HG02623 (cell line): ENCODE measurements around the gene OR51G1.
"Not testable (repeated sequence)": the region's sequence is repeated elsewhere in the genome, so short reads cannot be mapped to it uniquely, and the experiment has no call there.

Experiments used
- ATAC-seq: cut with Tn5 transposase; IDR thresholded peaks from one replicate; pipeline ENCODE4 v1.9.1; 2021; ENCODE audit warnings: moderate library complexity; ENCODE audit not compliant: unreplicated experiment

Gene OR51G1

GRCh38 chr11:4924239-4924638 is at the start of gene OR51G1:
OR51G1 (minus strand) TSS chr11:4924339; CDS start chr11:4924339, 0 bp downstream.
- no peak for ATAC-seq

DNA sequence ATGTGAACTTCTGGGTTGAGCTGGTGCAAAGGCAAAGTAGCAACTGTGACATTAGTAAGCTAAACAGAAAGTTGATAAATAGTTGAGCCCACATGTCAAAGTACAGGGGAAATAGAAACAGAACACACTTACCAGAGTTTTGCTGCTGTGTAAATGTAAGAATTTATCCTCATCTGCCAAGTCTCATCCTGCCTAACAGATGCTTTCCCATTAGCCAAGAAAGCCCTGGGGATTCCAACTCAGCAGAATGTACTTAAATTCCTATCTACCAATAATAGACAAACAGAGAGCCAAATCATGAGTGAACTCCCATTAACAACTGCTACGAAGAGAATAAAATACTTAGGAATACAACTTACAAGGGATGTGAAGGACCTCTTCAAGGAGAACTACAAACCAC is 38.7 kb upstream of the OR51G1 start:
- ATAC-seq: no peak

GRCh38 chr11:4960877-4961276 is 36.7 kb upstream of the OR51G1 start:
- ATAC-seq: no peak

GRCh38 chr11:4957396-4957795 is 33.3 kb upstream of the OR51G1 start:
- no peak for ATAC-seq

GRCh38 chr11:4955613-4956012 is 31.5 kb upstream of the OR51G1 start, which contains the start of gene OR51A2:
OR51A2 (minus strand) TSS chr11:4955713; CDS start chr11:4955713, 0 bp downstream.
- ATAC-seq: not testable (repeated sequence)

- no peak for ATAC-seq
These were observed 23.4 kb upstream of the OR51G1 start, which contains the start of gene OR51A4 for GRCh38 chr11:4947505-4947904. OR51A4 (minus strand) TSS chr11:4947605; CDS start chr11:4947100, 505 bp downstream.

DNA sequence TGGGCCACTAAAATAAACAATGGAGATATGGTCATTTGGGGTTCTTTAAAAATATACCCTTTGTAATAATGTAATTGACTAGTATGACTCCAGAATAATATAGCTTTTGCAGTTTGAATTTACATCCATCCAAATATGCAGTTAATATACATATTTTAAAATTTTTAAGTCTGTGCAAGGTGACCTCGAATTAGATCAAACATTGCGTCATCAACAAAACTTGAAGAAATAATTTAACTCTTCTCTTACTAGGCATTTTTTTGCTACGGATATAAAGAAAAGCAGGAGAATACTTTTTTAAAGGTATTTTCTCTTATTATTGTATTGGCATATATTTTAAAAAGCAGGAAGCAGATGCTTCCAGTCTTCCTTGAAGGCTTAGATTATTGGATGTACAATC is 12.6 kb upstream of the OR51G1 start:
- ATAC-seq: no peak

GRCh38 chr11:4932751-4933150 is 8.6 kb upstream of the OR51G1 start:
- ATAC-seq: no peak

- ATAC-seq: no peak
These were observed 2.5 kb upstream of the OR51G1 start for GRCh38 chr11:4926608-4927007.

DNA sequence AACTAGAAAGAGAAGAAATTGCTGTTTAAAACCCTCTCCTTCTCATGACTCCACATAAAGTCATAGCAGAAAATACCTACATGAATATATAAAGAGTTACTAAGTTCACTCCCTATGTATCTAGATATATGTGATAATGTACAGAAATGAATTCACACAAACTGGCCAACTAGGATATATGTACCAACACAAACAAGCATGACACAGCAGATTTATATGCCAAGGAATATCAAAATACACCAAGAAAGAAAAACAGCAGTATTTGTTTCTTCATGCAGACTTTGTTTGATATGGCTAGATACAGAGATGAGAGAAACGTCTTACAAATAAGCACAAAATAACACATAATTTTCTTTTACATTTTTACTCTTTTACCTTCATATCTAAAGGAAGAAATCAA is 1.8 kb downstream of the OR51G1 start:
- no peak for ATAC-seq

DNA sequence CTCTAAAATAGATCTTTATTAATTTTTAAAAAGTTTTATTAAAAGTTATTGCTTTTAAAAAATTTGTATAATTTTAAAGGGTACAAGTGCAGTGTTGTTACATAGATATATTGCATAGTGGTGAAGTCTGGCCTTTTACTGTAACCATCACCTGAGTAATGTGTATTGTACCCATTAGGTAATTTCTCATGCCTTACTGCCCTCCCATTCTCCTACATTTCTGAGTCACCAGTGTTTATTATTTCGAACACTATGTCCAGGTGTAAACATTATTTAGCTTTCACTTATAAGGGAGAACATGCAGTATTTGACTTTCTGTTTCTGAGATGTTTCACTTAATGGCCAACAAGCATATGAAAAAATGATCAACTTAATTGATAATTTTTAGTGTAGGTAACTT is 2.3 kb downstream of the OR51G1 start:
- no peak for ATAC-seq

DNA sequence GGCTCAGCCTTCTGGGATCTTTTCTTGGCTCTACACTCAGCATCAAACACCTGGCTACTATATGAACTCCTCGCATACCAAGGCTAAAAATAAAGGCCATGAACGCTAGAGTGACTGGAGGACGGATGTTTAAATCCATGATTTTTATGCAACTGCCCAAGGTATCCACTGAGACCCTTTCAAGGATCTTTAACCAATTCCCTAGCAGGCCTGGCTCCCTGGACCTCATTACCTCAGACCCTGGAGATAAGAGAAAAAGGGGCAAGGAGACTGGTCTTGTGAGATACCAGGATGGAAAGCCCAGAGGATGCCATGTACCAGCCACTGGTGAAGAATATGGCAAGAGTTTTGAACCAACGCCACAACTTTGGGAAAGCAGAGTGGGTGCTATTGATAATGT is 4.9 kb downstream of the OR51G1 start, which contains the start of gene OR51G2:
OR51G2 (minus strand) TSS at position 101 of the 400 bp plus-strand sequence. CDS start 3,687 bp downstream, outside the sequence.
- no peak for ATAC-seq

GRCh38 chr11:4916581-4916980 is 7.6 kb downstream of the OR51G1 start:
- no peak for ATAC-seq

DNA sequence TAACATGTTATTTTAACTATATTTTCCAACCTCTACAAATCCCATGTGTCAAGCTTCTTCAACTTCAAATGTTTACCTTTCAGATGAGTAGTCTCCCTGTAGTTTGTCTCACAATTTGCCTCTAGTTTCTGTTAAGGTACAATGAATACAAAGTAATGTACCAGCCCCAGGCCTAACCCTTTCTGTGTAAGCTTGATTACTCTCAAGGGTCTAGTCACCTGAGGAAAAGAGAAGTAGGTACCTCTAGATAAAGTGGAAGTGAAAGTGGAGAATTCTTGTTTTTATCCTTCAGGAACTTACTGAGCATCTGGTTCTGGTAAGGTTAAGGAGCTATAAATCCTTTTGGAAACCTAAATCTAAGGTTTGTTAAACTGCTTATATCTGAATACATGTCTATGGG is 20.7 kb downstream of the OR51G1 start, which contains the start of gene OR51A7:
OR51A7 (plus strand) TSS at position 300 of the 400 bp plus-strand sequence. CDS start 3,587 bp downstream, outside the sequence.
- ATAC-seq: no peak

DNA sequence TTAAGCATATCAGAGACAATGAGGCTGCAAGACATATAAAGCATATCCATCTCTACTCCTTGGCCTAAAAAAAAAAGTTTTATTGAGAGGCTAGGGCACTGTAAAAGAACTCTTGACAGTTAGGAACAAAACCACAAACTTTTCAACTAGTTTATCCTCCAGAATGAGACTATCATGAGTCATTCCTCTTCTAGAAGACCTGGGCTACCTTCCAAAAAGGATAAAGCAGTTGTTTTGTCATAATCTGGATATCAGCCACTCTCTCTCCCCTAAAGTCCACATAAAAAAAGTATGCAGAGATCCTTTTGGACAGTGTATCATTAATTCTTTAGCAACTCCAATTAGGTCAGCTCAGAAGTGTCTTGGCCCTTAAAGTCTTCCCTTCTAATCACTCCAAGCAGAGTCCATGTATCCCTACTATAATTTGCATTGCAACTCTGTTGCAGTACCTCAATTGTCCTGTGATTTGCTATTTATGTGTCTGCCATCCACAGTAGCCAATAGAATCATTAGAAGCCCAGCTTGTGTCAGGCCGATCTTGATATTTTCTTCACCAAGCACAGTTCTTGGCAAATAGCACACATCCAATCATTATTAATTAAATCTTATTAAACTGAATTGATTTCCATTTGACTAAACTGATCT is 32.0 kb downstream of the OR51G1 start:
- ATAC-seq: no peak

GRCh38 chr11:4890279-4890678 is 33.9 kb downstream of the OR51G1 start:
- ATAC-seq: no peak

- ATAC-seq: no peak
These were observed 36.5 kb downstream of the OR51G1 start for GRCh38 chr11:4887591-4887990.

DNA sequence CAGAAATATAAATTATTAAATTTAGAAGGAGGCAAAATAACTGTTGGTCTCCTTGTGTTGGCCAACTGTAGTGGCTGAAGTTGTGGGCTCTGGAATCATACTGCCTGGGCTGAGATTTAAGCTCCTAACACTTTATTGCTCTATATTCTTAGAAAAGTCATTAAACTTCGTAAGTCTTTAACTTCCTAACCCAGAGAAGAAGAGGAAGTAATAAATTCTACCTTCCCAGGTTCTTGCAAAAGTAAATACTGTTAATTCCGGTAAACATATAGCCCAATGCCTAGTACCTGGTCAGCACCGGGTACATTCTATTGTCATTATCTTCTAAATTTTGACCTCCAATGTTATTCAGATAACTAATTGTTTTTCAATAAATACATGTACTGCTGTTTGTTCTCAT is 38.0 kb downstream of the OR51G1 start:
- no peak for ATAC-seq

DNA sequence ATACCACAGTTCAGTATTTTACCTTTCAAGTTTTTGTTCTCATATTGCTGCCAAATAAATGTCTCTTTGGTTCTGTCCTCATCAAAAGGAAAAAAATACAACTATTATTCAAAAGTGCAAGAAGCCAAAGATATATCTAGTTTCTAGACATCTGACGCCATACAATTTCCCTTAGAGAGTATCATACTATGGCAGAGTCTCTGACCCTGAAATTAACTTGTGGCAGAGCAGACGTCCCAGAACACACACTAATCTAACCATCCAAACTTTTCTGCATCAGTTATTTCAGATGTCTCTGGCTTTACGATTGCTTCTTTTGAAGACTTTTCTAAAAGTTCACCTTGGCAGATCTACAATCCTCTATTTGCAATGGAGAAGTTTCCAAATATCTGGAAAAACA is 39.8 kb downstream of the OR51G1 start:
- ATAC-seq: no peak

DNA sequence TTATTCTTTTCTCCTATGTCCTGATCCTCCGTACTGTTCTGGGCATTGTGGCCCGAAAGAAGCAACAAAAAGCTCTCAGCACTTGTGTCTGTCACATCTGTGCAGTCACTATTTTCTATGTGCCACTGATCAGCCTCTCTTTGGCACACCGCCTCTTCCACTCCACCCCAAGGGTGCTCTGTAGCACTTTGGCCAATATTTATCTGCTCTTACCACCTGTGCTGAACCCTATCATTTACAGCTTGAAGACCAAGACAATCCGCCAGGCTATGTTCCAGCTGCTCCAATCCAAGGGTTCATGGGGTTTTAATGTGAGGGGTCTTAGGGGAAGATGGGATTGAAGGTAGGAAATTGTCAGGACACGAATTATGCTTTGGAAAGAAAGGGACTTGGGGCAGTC is 41.6 kb downstream of the OR51G1 start:
- no peak for ATAC-seq

DNA sequence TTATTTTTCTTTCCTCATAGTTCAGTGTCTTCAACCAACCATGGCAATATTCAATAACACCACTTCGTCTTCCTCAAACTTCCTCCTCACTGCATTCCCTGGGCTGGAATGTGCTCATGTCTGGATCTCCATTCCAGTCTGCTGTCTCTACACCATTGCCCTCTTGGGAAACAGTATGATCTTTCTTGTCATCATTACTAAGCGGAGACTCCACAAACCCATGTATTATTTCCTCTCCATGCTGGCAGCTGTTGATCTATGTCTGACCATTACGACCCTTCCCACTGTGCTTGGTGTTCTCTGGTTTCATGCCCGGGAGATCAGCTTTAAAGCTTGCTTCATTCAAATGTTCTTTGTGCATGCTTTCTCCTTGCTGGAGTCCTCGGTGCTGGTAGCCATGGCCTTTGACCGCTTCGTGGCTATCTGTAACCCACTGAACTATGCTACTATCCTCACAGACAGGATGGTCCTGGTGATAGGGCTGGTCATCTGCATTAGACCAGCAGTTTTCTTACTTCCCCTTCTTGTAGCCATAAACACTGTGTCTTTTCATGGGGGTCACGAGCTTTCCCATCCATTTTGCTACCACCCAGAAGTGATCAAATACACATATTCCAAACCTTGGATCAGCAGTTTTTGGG is 42.2 kb downstream of the OR51G1 start, which contains the start of gene OR51T1:
OR51T1 (plus strand) TSS at position 41 of the 641 bp plus-strand sequence; CDS start at position 41, 0 bp downstream.
- no peak for ATAC-seq

- no peak for ATAC-seq
These were observed 43.0 kb downstream of the OR51G1 start for GRCh38 chr11:4881188-4881587.
